AG04449 (cell line): ENCODE data around the gene AFAP1.

Experiments used
- CTCF ChIA-PET: fragments of 350-600 bp; formaldehyde crosslinking; extraction: SDS; loops from one replicate; lab custom pipeline; 2021; ENCODE audit warnings: antibody characterized with exemption; lab: Yijun Ruan, JAX
- POLR2A ChIA-PET: fragments of 400-600, 350-600 bp; formaldehyde crosslinking; extraction: SDS; loops from one replicate; lab custom pipeline; 2020; ENCODE audit warnings: antibody characterized with exemption, inconsistent platforms; lab: Yijun Ruan, JAX
- DNase-seq: peaks from one replicate; pipeline ENCODE4 v3.0.0-alpha.2; 2010; ENCODE audit warnings: low read depth, low spot score
- H3K4me3 ChIP-seq: 2 replicates; pipeline ENCODE4 v1.5.1; 2011; ENCODE audit warnings: low read depth, mild to moderate bottlenecking, control low read depth, low read length
- TF ChIP-seq, protein P1 (sequence below): IDR thresholded peaks from one replicate; pipeline ENCODE4 v1.5.1; 2011; ENCODE audit warnings: mild to moderate bottlenecking, moderate library complexity, low read length, control low read depth, inconsistent platforms; ENCODE audit not compliant: insufficient read depth; ENCODE audit errors: missing control alignments

The AFAP1 gene

DNA sequence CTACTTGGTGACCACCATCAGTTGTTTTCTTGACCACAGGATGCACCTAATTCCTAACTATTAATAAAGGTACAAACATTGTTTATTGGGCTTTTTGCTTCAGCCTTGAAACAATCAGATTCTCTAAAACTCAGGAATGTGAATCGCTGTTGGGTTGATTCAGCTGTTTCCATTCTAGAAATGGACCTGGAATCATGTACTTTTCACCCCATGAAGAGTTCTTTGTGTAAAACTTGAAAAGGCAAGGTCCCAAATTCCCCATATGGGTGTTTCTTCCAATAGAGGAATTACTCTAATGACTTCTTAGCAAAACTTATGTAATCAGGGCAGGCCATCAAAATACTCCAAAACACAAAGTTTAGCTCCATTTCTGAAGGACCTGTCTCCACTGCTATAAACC lies 7.4 kb downstream of the AFAP1 start:
- POLR2A ChIA-PET = interaction anchor here (0.5 kb wide), 1 partner anchor 40 kb away, joined by 3 read pairs; no protein-coding TSS in a partner anchor
- DNase-seq = no peak
- CTCF ChIA-PET = interaction anchor here (0.7 to 1.2 kb wide), 3 partner anchors 54 to 130 kb away, joined by 3 to 4 read pairs (median 3); no protein-coding TSS in a partner anchor
- TF ChIP-seq, protein P1, sequence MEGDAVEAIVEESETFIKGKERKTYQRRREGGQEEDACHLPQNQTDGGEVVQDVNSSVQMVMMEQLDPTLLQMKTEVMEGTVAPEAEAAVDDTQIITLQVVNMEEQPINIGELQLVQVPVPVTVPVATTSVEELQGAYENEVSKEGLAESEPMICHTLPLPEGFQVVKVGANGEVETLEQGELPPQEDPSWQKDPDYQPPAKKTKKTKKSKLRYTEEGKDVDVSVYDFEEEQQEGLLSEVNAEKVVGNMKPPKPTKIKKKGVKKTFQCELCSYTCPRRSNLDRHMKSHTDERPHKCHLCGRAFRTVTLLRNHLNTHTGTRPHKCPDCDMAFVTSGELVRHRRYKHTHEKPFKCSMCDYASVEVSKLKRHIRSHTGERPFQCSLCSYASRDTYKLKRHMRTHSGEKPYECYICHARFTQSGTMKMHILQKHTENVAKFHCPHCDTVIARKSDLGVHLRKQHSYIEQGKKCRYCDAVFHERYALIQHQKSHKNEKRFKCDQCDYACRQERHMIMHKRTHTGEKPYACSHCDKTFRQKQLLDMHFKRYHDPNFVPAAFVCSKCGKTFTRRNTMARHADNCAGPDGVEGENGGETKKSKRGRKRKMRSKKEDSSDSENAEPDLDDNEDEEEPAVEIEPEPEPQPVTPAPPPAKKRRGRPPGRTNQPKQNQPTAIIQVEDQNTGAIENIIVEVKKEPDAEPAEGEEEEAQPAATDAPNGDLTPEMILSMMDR = no peak
- no peak overlapping the region for H3K4me3 ChIP-seq

DNA sequence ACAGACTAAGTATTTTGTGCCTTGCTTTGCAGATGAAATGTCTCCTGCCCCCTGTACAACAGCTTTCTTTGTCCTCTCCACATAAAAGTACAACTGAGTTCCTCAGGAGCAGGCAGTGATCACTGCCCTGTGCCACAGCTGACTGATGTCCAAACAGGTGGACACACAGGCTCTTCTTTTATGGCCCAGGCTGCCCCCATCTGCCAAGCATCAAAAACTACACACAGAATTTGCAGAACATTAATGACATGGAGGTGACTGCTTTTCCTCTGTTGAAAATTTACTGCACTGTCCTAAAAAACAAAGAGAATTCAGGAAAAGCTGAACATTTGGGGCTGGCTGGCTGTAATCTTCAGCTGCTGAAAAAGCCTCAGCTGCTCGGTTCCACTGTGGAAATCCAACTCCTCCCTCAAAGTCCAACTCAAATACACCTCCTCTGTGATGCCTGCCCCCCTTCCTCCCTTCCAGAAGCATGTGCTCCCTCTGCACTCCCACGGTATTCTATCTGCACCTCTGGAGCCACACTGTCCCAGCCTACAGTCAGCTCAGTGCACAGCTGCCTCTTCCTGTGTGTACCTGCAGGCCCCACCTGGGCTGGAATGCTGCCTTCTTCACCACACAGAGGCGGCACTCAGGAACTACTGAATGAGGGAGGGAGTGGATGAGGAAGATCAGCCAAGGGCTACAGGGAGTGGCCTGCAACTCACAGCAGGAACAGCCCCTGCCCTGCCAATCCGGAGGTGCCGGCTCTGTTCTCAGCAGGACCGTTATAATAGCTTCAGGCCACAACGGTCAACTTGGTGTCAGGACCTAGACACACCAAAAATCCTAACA lies 10.3 kb downstream of the AFAP1 start:
- DNase-seq = no peak
- TF ChIP-seq, protein P1 = no peak
- POLR2A ChIA-PET = no interaction called here
- no peak overlapping the region for H3K4me3 ChIP-seq
- CTCF ChIA-PET = interaction anchor here (0.7 to 5.0 kb wide), 12 partner anchors 9 to 126 kb away, joined by 3 to 33 read pairs (median 4); partner anchors contain the start of gene AFAP1

DNA sequence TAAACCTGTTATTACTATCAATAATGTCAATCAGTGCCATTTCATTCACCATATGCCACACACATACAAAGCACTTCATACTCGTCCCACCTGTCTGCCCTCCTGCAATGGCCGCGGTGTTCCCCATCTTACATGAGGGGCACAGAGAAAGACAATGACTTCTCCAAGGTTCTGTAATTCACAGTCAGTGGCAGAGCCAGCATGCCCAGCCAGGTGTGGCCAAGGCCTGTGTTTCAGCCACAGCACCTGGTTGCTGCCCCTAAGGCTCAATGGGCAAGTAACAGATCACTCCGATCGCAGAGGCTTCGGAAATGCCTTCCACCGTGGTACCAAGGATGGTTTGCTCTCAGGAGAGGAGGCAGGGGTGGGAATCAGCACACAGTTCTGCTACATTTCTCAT lies 10.9 kb downstream of the AFAP1 start:
- TF ChIP-seq, protein P1 = no peak
- ChIA-PET CTCF (interaction anchor here (1.1 to 5.0 kb wide), 5 partner anchors 17 to 125 kb away, joined by 3 to 33 read pairs (median 4); no protein-coding TSS in a partner anchor), POLR2A (no interaction called here)
- no peak for DNase-seq
- no peak overlapping the region for H3K4me3 ChIP-seq

DNA sequence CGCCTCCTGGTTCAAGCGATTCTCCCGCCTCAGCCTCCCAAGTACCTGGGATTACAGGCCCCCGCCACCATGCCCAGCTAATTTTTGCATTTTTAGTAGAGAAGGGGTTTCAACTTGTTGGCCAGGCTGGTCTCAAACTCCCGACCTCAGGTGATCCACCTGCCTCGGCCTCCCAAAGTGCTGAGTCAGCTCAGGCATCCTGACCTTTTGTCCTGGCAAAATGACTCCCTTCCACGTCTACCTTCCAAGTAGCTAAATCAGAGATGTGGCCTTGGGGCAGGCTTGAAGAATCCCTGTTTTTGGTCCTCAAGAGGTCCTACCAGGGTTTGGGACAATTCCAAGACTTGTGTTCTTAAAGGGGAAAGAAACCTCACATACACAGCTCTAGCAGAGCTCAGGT lies 12.8 kb downstream of the AFAP1 start:
- DNase-seq = no peak
- CTCF ChIA-PET = interaction anchor here (1.2 to 5.0 kb wide), 6 partner anchors 9 to 123 kb away, joined by 3 to 33 read pairs (median 4); no protein-coding TSS in a partner anchor
- H3K4me3 ChIP-seq = no peak overlapping the region
- POLR2A ChIA-PET = interaction anchor here (0.5 to 1.4 kb wide), 2 partner anchors 13 to 84 kb away, joined by 3 to 4 read pairs; partner anchors contain the start of gene AFAP1
- TF ChIP-seq, protein P1 = no peak

DNA sequence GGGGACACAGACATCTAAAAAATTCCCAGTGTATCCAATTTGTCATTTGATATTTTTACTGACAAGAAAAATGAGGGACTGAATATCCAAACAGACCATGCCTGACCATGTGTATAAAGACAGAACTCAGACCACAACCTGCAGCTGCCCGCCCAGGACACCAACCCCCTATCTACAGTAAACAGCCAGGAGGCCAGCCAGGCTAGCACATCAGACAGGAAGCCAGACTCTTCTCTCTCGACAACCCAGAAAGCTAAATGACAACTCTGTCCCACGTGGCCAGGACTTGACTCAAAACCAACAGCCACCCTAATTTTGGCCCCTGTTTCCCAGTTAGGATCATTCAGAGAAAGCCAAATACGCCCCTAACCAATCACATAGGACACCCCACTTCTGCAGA lies 15.1 kb downstream of the AFAP1 start:
- no peak overlapping the region for H3K4me3 ChIP-seq
- DNase-seq = no peak
- TF ChIP-seq, protein P1 = no peak
- POLR2A ChIA-PET = interaction anchor here (0.6 to 1.1 kb wide), 2 partner anchors 11 to 82 kb away, joined by 3 to 5 read pairs; no protein-coding TSS in a partner anchor
- CTCF ChIA-PET = interaction anchor here (0.8 to 2.8 kb wide), 4 partner anchors 11 to 62 kb away, joined by 3 to 12 read pairs (median 8); no protein-coding TSS in a partner anchor

DNA sequence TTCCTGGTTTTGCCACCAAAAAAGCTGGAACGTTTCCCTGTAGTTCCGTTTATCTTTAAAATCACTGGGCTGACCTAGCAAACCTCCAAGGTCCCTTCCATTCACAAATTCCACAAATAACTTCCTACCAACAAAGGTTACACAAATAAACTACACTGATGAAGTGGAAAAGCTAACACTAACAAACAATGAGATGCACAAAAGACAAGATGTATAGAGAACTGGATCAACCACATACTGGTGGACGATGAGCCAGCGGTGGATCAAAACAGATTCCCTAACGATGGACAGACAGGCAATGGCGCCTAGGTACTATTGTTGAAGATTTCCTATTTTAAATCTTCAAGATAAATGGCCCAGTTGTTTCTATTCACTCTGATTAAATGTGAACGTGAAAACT lies 15.5 kb downstream of the AFAP1 start:
- TF ChIP-seq, protein P1 = no peak
- ChIA-PET CTCF (interaction anchor here (0.8 to 2.4 kb wide), 3 partner anchors 12 to 63 kb away, joined by 3 to 10 read pairs (median 5); no protein-coding TSS in a partner anchor), POLR2A (interaction anchor here (1.1 kb wide), 1 partner anchor 10 kb away, joined by 3 read pairs; no protein-coding TSS in a partner anchor)
- no peak overlapping the region for H3K4me3 ChIP-seq
- DNase-seq = no peak
